Mesenchymal stem cell (in vitro differentiated cells and primary cell): ENCODE results near the gene SLC7A9.

ENCODE experiments used
- DNase-seq: peaks from one replicate; pipeline ENCODE4 v3.0.0-alpha.2; 2013
- H2AFZ ChIP-seq: one replicate; pipeline ENCODE4 v1.6.1; 2013; ENCODE audit warnings: low read depth, mild to moderate bottlenecking, control low read depth, inconsistent platforms, low read length, moderate library complexity
- H2AK5ac ChIP-seq: 2 replicates; pipeline ENCODE4 v1.6.1; 2013; ENCODE audit warnings: low read length, moderate library complexity, mild to moderate bottlenecking, inconsistent platforms; ENCODE audit not compliant: severe bottlenecking
- H2BK120ac ChIP-seq: one replicate; pipeline ENCODE4 v1.6.1; 2013; ENCODE audit warnings: low read depth, mild to moderate bottlenecking, inconsistent platforms, low read length, moderate library complexity
- H2BK12ac ChIP-seq, 2 experiments: one replicate each; pipeline ENCODE4 v1.6.1; 2013; ENCODE audit warnings: inconsistent platforms in 2 of 2, low read length in 2 of 2, mild to moderate bottlenecking in 2 of 2, moderate library complexity in 2 of 2, control low read depth in 1 of 2
- H2BK15ac ChIP-seq: one replicate; pipeline ENCODE4 v1.6.1; 2013; ENCODE audit warnings: mild to moderate bottlenecking, low read depth, inconsistent platforms; ENCODE audit not compliant: poor library complexity, severe bottlenecking
- H2BK5ac ChIP-seq: 2 replicates; pipeline ENCODE4 v1.6.1; 2013; ENCODE audit warnings: low read depth, mild to moderate bottlenecking, low read length, control low read depth, inconsistent platforms; ENCODE audit not compliant: poor library complexity, severe bottlenecking
- H3K14ac ChIP-seq, 2 experiments: one replicate each; pipeline ENCODE4 v1.6.1; 2013; ENCODE audit warnings: inconsistent platforms in 2 of 2, low read length in 2 of 2, control low read depth in 1 of 2, mild to moderate bottlenecking in 1 of 2, moderate library complexity in 1 of 2
- H3K18ac ChIP-seq, 2 experiments: one replicate each; pipeline ENCODE4 v1.6.1; 2013; ENCODE audit warnings: inconsistent platforms in 2 of 2, low read length in 2 of 2, control low read depth in 1 of 2, low read depth in 1 of 2, mild to moderate bottlenecking in 1 of 2
- H3K23ac ChIP-seq, 2 experiments: one replicate each; pipeline ENCODE4 v1.6.1; 2013; ENCODE audit warnings: inconsistent platforms in 2 of 2, low read length in 2 of 2, mild to moderate bottlenecking in 2 of 2, moderate library complexity in 2 of 2, control low read depth in 1 of 2
- H3K27ac ChIP-seq: 2 replicates; pipeline ENCODE4 v1.5.1; 2013; ENCODE audit warnings: mild to moderate bottlenecking, moderate library complexity, low read length, control low read depth, inconsistent platforms; ENCODE audit not compliant: poor library complexity, severe bottlenecking
- H3K27me3 ChIP-seq, 2 experiments: 2 replicates each; pipeline versions ENCODE4 v1.6.1 to v1.7.0; 2013; ENCODE audit warnings: low read length in 2 of 2, mild to moderate bottlenecking in 2 of 2, moderate library complexity in 2 of 2, control low read depth in 1 of 2, inconsistent platforms in 1 of 2; ENCODE audit not compliant: control insufficient read depth in 1 of 2, insufficient read depth in 1 of 2
- H3K36me3 ChIP-seq, 2 experiments: 2 replicates each; pipeline versions ENCODE4 v1.6.1 to v1.7.0; 2013; ENCODE audit warnings: low read length in 2 of 2, control low read depth in 1 of 2, inconsistent platforms in 1 of 2, low read depth in 1 of 2, mild to moderate bottlenecking in 1 of 2; ENCODE audit not compliant: insufficient read depth in 2 of 2, control insufficient read depth in 1 of 2
- H3K4ac ChIP-seq, 2 experiments: one replicate each; pipeline ENCODE4 v1.6.1; 2013; ENCODE audit warnings: inconsistent platforms in 2 of 2, low read length in 2 of 2, mild to moderate bottlenecking in 2 of 2, moderate library complexity in 2 of 2, control low read depth in 1 of 2, low read depth in 1 of 2
- H3K4me1 ChIP-seq: 2 replicates; pipeline ENCODE4 v1.6.1; 2013; ENCODE audit warnings: low read depth, low read length, control low read depth; ENCODE audit not compliant: control insufficient read depth, insufficient read depth
- H3K4me2 ChIP-seq: 2 replicates; pipeline ENCODE4 v1.6.1; 2013; ENCODE audit warnings: low read length, mild to moderate bottlenecking, inconsistent platforms; ENCODE audit not compliant: poor library complexity, severe bottlenecking
- H3K4me3 ChIP-seq, 2 experiments: 2 replicates each; pipeline versions ENCODE4 v1.5.1 to v1.7.0; 2013; ENCODE audit warnings: low read length in 2 of 2, mild to moderate bottlenecking in 2 of 2, control low read depth in 1 of 2, low read depth in 1 of 2; ENCODE audit not compliant: insufficient read depth in 1 of 2
- H3K79me1 ChIP-seq: replicated peaks from 2 replicates; pipeline ENCODE4 v1.6.1; 2013; ENCODE audit warnings: mild to moderate bottlenecking, control low read depth, low read length, inconsistent platforms; ENCODE audit not compliant: poor library complexity, severe bottlenecking
- H3K9ac ChIP-seq: 2 replicates; pipeline ENCODE4 v1.7.0; 2013; ENCODE audit warnings: mild to moderate bottlenecking, low read length, moderate library complexity
- H3K9me3 ChIP-seq: 2 replicates; pipeline ENCODE4 v1.7.0; 2013; ENCODE audit warnings: mild to moderate bottlenecking, low read length; ENCODE audit not compliant: control insufficient read depth
- H4K8ac ChIP-seq: one replicate; pipeline ENCODE4 v1.6.1; 2013; ENCODE audit warnings: inconsistent platforms, mild to moderate bottlenecking, low read length, moderate library complexity
- H4K91ac ChIP-seq: one replicate; pipeline ENCODE4 v1.6.1; 2013; ENCODE audit warnings: mild to moderate bottlenecking, low read length, inconsistent platforms
- WGBS: methylation state at CpG from one replicate; pipeline ENCODE4 v1.1.7; 2013; ENCODE audit warnings: mixed read lengths; 5-methylcytosine and 5-hydroxymethylcytosine counted together

The SLC7A9 gene

GRCh38 chr19:32812036-32812435, 57.5 kb downstream of the SLC7A9 start:
- Histone ChIP-seq H3K18ac (no peak overlapping the region), H3K4ac (no peak overlapping the region), H3K79me1 (no peaks in the 10 kb centered on the region), H4K91ac (peak overlapping the region; percentile 65), H2AK5ac (no peak overlapping the region), H2BK120ac (no peak overlapping the region), H3K14ac (no peak overlapping the region), H4K8ac (no peak overlapping the region), H2BK15ac (no peak overlapping the region), H2BK12ac (no peak overlapping the region), H3K23ac (no peak overlapping the region), H3K4me2 (no peak overlapping the region), H3K27me3 (peaks cover 0 to 18% of the 10 kb centered on the region in 2 experiments), H3K27ac (no peak overlapping the region), H3K4me3 (no peak overlapping the region), H2AFZ (no peak overlapping the region), H2BK5ac (no peak overlapping the region), H3K36me3 (no peaks in the 10 kb centered on the region), H3K4me1 (no peaks in the 10 kb centered on the region), H3K9me3 (no peaks in the 10 kb centered on the region), H3K9ac (no peak overlapping the region)
- WGBS, result 83% methylated on average over 9 of the region's 10 CpGs
- no peak for DNase-seq

DNA sequence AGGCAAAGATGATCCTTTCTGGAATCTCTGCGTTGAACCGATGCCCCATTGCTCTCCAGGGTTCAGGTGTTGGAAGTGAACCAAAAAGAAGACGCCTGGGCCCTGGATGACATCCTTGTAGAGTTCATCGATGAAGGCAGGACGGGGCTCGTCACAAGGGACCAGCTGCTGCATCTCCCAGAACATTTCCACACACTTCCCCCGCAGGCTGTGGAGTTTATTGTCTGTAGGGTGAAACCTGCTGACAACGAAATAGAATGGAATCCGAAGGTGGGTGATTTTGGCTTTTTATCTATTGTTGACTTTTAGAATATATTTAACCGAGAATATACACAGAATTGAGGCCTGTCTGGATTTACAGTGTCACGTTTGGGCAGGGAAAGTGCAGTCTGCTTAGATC, 58.4 kb downstream of the SLC7A9 start:
- no peak overlapping the region for H3K4me3 ChIP-seq
- no peak overlapping the region for H4K8ac ChIP-seq
- no peak overlapping the region for H2AK5ac ChIP-seq
- no peak overlapping the region for H3K4ac ChIP-seq
- no peak overlapping the region for H2BK12ac ChIP-seq
- 86% methylated on average over 9 of the region's 11 CpGs for WGBS
- no peaks in the 10 kb centered on the region for H3K4me1 ChIP-seq
- H3K4me2 ChIP-seq, result no peak overlapping the region
- H3K23ac ChIP-seq, result peak overlapping the region in 1 of 2 experiments; percentile 32
- H2BK15ac ChIP-seq, result no peak overlapping the region
- DNase-seq, result no peak
- H2BK120ac ChIP-seq, result no peak overlapping the region
- no peak overlapping the region for H3K9ac ChIP-seq
- no peak overlapping the region for H3K14ac ChIP-seq
- H4K91ac ChIP-seq, result no peak overlapping the region
- no peak overlapping the region for H3K27ac ChIP-seq
- no peaks in the 10 kb centered on the region for H3K36me3 ChIP-seq
- no peaks in the 10 kb centered on the region for H3K9me3 ChIP-seq
- no peak overlapping the region for H2BK5ac ChIP-seq
- no peak overlapping the region for H3K18ac ChIP-seq
- peaks cover 0 to 12% of the 10 kb centered on the region in 2 experiments for H3K27me3 ChIP-seq
- no peaks in the 10 kb centered on the region for H3K79me1 ChIP-seq
- H2AFZ ChIP-seq, result no peak overlapping the region

DNA sequence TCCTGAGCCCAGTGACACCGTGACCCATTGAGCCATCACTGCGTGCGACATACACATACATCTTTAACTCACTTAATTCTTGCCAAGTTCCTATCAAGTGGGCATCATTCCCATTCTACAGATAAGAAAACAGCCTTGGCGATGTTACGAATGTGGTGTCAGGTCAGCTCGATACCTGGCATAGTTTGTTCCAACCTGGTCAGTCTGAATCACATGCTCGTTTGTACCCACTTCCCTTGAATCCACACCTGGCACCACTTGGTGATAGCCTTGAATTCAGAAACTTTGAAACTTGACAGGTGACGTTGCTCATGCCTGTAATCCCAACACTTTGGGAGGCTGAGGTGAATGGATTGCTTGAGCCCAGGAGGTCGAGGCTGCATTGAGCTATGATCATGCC, 59.1 kb downstream of the SLC7A9 start:
- H2AK5ac ChIP-seq, result no peak overlapping the region
- H3K27me3 ChIP-seq, result peaks cover 0 to 10% of the 10 kb centered on the region in 2 experiments
- H3K23ac ChIP-seq, result no peak overlapping the region
- no peak overlapping the region for H3K4me3 ChIP-seq
- H3K9ac ChIP-seq, result no peak overlapping the region
- no peaks in the 10 kb centered on the region for H3K4me1 ChIP-seq
- no peak overlapping the region for H2BK120ac ChIP-seq
- H3K4me2 ChIP-seq, result no peak overlapping the region
- no peak overlapping the region for H2BK15ac ChIP-seq
- no peaks in the 10 kb centered on the region for H3K9me3 ChIP-seq
- H3K79me1 ChIP-seq, result no peaks in the 10 kb centered on the region
- no peak overlapping the region for H3K4ac ChIP-seq
- no peak overlapping the region for H2BK5ac ChIP-seq
- no peak overlapping the region for H3K27ac ChIP-seq
- H2AFZ ChIP-seq, result no peak overlapping the region
- H3K36me3 ChIP-seq, result no peaks in the 10 kb centered on the region
- WGBS, result 89% methylated on average over 8 of the region's 9 CpGs
- DNase-seq, result no peak
- H3K18ac ChIP-seq, result no peak overlapping the region
- H4K8ac ChIP-seq, result no peak overlapping the region
- H3K14ac ChIP-seq, result no peak overlapping the region
- H4K91ac ChIP-seq, result no peak overlapping the region
- no peak overlapping the region for H2BK12ac ChIP-seq

DNA sequence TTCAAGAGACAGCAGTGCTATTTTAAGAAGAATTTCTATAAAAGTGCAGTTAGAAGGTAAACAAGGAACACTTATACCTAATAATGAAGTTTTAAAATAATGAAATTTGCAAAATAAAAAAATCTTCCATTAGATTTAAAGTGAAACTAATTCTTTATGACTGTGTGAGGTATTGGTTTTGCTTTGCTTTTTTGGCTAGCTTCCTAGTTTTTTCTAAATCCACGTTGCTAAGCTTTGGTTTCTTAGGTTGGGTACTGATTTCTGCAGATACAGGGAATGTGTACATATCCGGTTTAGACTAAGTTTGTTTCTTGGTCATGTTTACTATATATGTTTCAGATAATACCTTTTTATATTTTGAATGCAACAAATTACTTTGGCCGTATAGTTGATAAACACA, 59.8 kb downstream of the SLC7A9 start:
- H3K4ac ChIP-seq, result no peak overlapping the region
- DNase-seq, result no peak

More for the DNA sequence above, 59.8 kb downstream of the SLC7A9 start:
- H2BK5ac ChIP-seq, result no peak overlapping the region
- no peak overlapping the region for H2AFZ ChIP-seq
- H3K27me3 ChIP-seq, result peaks cover 0 to 10% of the 10 kb centered on the region in 2 experiments
- no peaks in the 10 kb centered on the region for H3K4me1 ChIP-seq
- no peak overlapping the region for H3K4me2 ChIP-seq
- no peak overlapping the region for H3K27ac ChIP-seq
- H3K79me1 ChIP-seq, result no peaks in the 10 kb centered on the region
- no peak overlapping the region for H3K9ac ChIP-seq
- no peak overlapping the region for H2BK15ac ChIP-seq
- no peak overlapping the region for H3K4me3 ChIP-seq
- H2BK120ac ChIP-seq, result no peak overlapping the region
- no peaks in the 10 kb centered on the region for H3K36me3 ChIP-seq
- WGBS, result 60% methylated on average over 1 of the region's 3 CpGs
- no peak overlapping the region for H4K91ac ChIP-seq
- H3K23ac ChIP-seq, result no peak overlapping the region
- H3K9me3 ChIP-seq, result no peaks in the 10 kb centered on the region
- no peak overlapping the region for H4K8ac ChIP-seq
- H2BK12ac ChIP-seq, result no peak overlapping the region
- no peak overlapping the region for H3K14ac ChIP-seq
- no peak overlapping the region for H3K18ac ChIP-seq
- no peak overlapping the region for H2AK5ac ChIP-seq
